K562 (cell line): ENCODE results near the gene ITPA. TPM values are rescaled to one million over a fixed set of nuclear protein-coding genes. Genes with fewer than 3 reads are reported as not detected.

Source experiments
- ATAC-seq: fragments of 200-7000 bp; cut with Tn5 transposase; 3 replicates; pipeline ENCODE4 v1.9.1; 2020; ENCODE audit warnings: moderate library complexity
- BruUV-seq: library from RNA; stranded (reverse); fragments of 400-500 nt; replicated peaks from 2 replicates; lab custom pipeline; 2021; lab: Mats Ljungman, UMichigan
- CTCF ChIA-PET: fragments of 300-600 bp; formaldehyde crosslinking; extraction: SDS; loops from one replicate; lab custom pipeline; 2021; ENCODE audit warnings: low intra/inter-chr PET ratio; lab: Yijun Ruan, JAX
- POLR2A ChIA-PET: fragments of 300-600, 350-650 bp; sonication (Branson Sonifier 250); formaldehyde crosslinking; extraction: SDS; loops from one replicate; lab custom pipeline; 2021; ENCODE audit warnings: antibody characterized with exemption, inconsistent platforms; lab: Yijun Ruan, JAX
- DNase-seq, 4 experiments: peaks; one replicate each; pipeline versions ENCODE4 v3.0.0 to v3.0.0-alpha.2; 2011 to 2018; ENCODE audit warnings: low spot score in 3 of 4, mixed read lengths in 3 of 4; ENCODE audit errors: extremely low read depth in 1 of 4
- FAIRE-seq: peaks from 2 replicates; lab custom pipeline; 2011; peaks lifted over from hg19 to GRCh38; lab: Jason Lieb, UNC
- H2AFZ ChIP-seq: 2 replicates; pipeline ENCODE4 v1.6.0; 2011; ENCODE audit warnings: low read depth, low read length, control low read depth, inconsistent platforms
- H3K27ac ChIP-seq: fragments of 200-600 bp; 3 replicates; pipeline ENCODE4 v1.8.0; 2011; ENCODE audit warnings: low read depth, mild to moderate bottlenecking, control low read depth, inconsistent platforms, low read length, moderate library complexity, mixed read lengths; ENCODE audit errors: extremely low read depth
- H3K27me3 ChIP-seq, 2 experiments: fragments of 300-600 bp in 1 of 2; 2 replicates in 1 of 2; 3 replicates in 1 of 2; pipeline versions ENCODE4 v1.6.0 to v1.8.0; 2011; ENCODE audit warnings: inconsistent platforms in 2 of 2, low read length in 2 of 2, mild to moderate bottlenecking in 1 of 2, mixed read lengths in 1 of 2, moderate library complexity in 1 of 2; ENCODE audit not compliant: control insufficient read depth in 2 of 2, insufficient read depth in 2 of 2
- H3K36me3 ChIP-seq: fragments of 300-600 bp; 3 replicates; pipeline ENCODE4 v1.8.0; 2011; ENCODE audit warnings: mild to moderate bottlenecking, low read length, inconsistent platforms; ENCODE audit not compliant: control insufficient read depth, insufficient read depth
- H3K4me1 ChIP-seq, 2 experiments: fragments of 200-600 bp in 1 of 2; replicated peaks in 1 of 2; 2 replicates in 1 of 2; 3 replicates in 1 of 2; pipeline versions ENCODE4 v1.5.1 to v1.8.0; 2011; ENCODE audit warnings: inconsistent platforms in 2 of 2, low read length in 2 of 2, mild to moderate bottlenecking in 1 of 2, mixed read lengths in 1 of 2, moderate library complexity in 1 of 2; ENCODE audit not compliant: control insufficient read depth in 2 of 2, insufficient read depth in 2 of 2
- H3K4me2 ChIP-seq: 2 replicates; pipeline ENCODE4 v1.6.1; 2011; ENCODE audit warnings: low read length, control low read depth, inconsistent platforms, mixed read lengths; ENCODE audit not compliant: insufficient read depth
- H3K4me3 ChIP-seq: fragments of 200-600 bp; sonication (generic), shearing (Covaris generic); 2 replicates; pipeline ENCODE4 v1.5.1; 2016; ENCODE audit warnings: control low read depth, inconsistent platforms
- H3K79me2 ChIP-seq: fragments of 200-600 bp; 3 replicates; pipeline ENCODE4 v1.8.0; 2011; ENCODE audit warnings: low read length, inconsistent platforms; ENCODE audit not compliant: control insufficient read depth, insufficient read depth
- H3K9ac ChIP-seq, 2 experiments: 2 replicates each; pipeline versions ENCODE4 v1.6.0 to v1.6.1; 2011; ENCODE audit warnings: low read depth in 2 of 2, low read length in 2 of 2, control low read depth in 1 of 2, inconsistent platforms in 1 of 2, mild to moderate bottlenecking in 1 of 2, mixed read lengths in 1 of 2; ENCODE audit not compliant: insufficient read depth in 1 of 2
- H3K9me1 ChIP-seq: one replicate; pipeline ENCODE4 v1.6.0; 2011; ENCODE audit warnings: inconsistent platforms, mild to moderate bottlenecking, low read length, moderate library complexity; ENCODE audit not compliant: control insufficient read depth, insufficient read depth
- H3K9me3 ChIP-seq: replicated peaks from 2 replicates; pipeline ENCODE4 v1.5.1; 2011; ENCODE audit warnings: low read depth, low read length, inconsistent platforms; ENCODE audit not compliant: control insufficient read depth, insufficient read depth
- H4K20me1 ChIP-seq: replicated peaks from 2 replicates; pipeline ENCODE4 v1.6.1; 2011; ENCODE audit warnings: low read length, inconsistent platforms, mixed read lengths; ENCODE audit not compliant: control insufficient read depth, insufficient read depth
- FOXK2 ChIP-seq, 2 experiments: fragments of 450-650 bp; IDR thresholded peaks in 1 of 2; conservative IDR thresholded peaks in 1 of 2; 2 replicates each; pipeline ENCODE4 v1.6.1; 2016; ENCODE audit warnings: low read depth in 2 of 2, mild to moderate bottlenecking in 1 of 2
- MAZ ChIP-seq, 2 experiments: fragments of 450-650 bp in 1 of 2; sonication (generic) in 1 of 2; formaldehyde crosslinking; IDR thresholded peaks in 1 of 2; conservative IDR thresholded peaks in 1 of 2; 2 replicates each; pipeline versions ENCODE4 v1.4.0 to v1.5.0; 2020; ENCODE audit warnings: mild to moderate bottlenecking in 1 of 2, missing genetic modification reagents in 1 of 2
- MBD2 ChIP-seq: sonication (generic); IDR thresholded peaks from 2 replicates; pipeline ENCODE4 v1.6.1; 2016; ENCODE audit warnings: low read depth, borderline replicate concordance
- TEAD2 ChIP-seq: fragments of 450-650 bp; IDR thresholded peaks from 2 replicates; pipeline ENCODE4 v1.6.1; 2016; ENCODE audit warnings: missing genetic modification characterization, control low read depth, missing compliant biosample characterization
- ZNF146 ChIP-seq: IDR thresholded peaks from one replicate; pipeline ENCODE4 v1.6.1; 2018; ENCODE audit warnings: missing compliant biosample characterization; ENCODE audit not compliant: unreplicated experiment
- ZNF75A ChIP-seq: fragments of 450-650 bp; formaldehyde crosslinking; IDR thresholded peaks from 2 replicates; pipeline ENCODE4 v1.4.0; 2020; ENCODE audit warnings: mild to moderate bottlenecking
- WGBS: fragments of 100-300 bp; shearing (Covaris generic); methylation state at CpG from one replicate; pipeline ENCODE4 v1.1.6; 2016; ENCODE audit warnings: low coverage, mixed read lengths; ENCODE audit not compliant: insufficient coverage; ENCODE audit errors: missing lambda C conversion rate; 5-methylcytosine and 5-hydroxymethylcytosine counted together
- in situ Hi-C: fragments of 300-500 bp; cut with MboI; formaldehyde crosslinking; loops from 4 replicates; pipeline ENCODE4 v1.15.0; 2018; ENCODE audit warnings: inconsistent platforms, mixed read lengths
- intact Hi-C: fragments of 100-400 bp; cut with micrococcal nuclease; formaldehyde crosslinking; loops from 2 replicates; pipeline ENCODE4 v1.14.2; 2022
- polyA plus RNA-seq, 8 experiments: library from polyadenylated mRNA; depleted of rRNA in 4 of 8; stranded (reverse) in 5 of 8; unstranded in 3 of 8; fragments of >200 nt; fragmentation: Nextera tagmentation in 2 of 8; fragmentation: Illumina TruSeq in 1 of 8; extraction: Ambion mirVana in 2 of 8; extraction: Trizol in 1 of 8; gene quantifications; 2 replicates each; pipeline versions ENCODE4 v1.2.1 to v1.2.3, GENCODE V29; 2011 to 2014; ENCODE audit warnings: inconsistent platforms in 1 of 8, missing spikeins in 1 of 8
- total RNA-seq, 7 experiments: library from RNA; depleted of rRNA in 6 of 7; stranded (reverse); fragments of >200 nt in 6 of 7; fragmentation: Illumina TruSeq in 2 of 7; extraction: Trizol in 2 of 7; gene quantifications; 2 replicates each; pipeline versions ENCODE4 v1.2.1 to v1.2.3, GENCODE V29; 2011 to 2021; ENCODE audit warnings: low replicate concordance in 1 of 7
- TF ChIP-seq, protein P1 (sequence below): fragments of 250-450 bp; sonication (Bioruptor Pico); IDR thresholded peaks from 2 replicates; pipeline ENCODE4 v1.8.0; 2021; ENCODE audit warnings: moderate library complexity, mild to moderate bottlenecking, inconsistent platforms
- TF ChIP-seq, protein P2 (sequence below): fragments of 250-450 bp; sonication (Bioruptor Pico); IDR thresholded peaks from 2 replicates; pipeline ENCODE4 v1.8.0; 2022; ENCODE audit warnings: moderate library complexity, mild to moderate bottlenecking, inconsistent platforms
- TF ChIP-seq, protein P3 (sequence below), 2 experiments: IDR thresholded peaks in 1 of 2; conservative IDR thresholded peaks in 1 of 2; 2 replicates each; pipeline ENCODE4 v1.6.1; 2016; ENCODE audit warnings: low read depth in 2 of 2, mild to moderate bottlenecking in 1 of 2, missing compliant biosample characterization in 1 of 2, missing genetic modification characterization in 1 of 2, moderate library complexity in 1 of 2
- TF ChIP-seq, protein P4 (sequence below): sonication (generic); formaldehyde crosslinking; IDR thresholded peaks from 2 replicates; pipeline ENCODE4 v1.8.1; 2023; ENCODE audit warnings: missing genetic modification reagents, mild to moderate bottlenecking, borderline replicate concordance
- TF ChIP-seq, protein P5 (sequence below): sonication (generic); formaldehyde crosslinking; IDR thresholded peaks from 2 replicates; pipeline ENCODE4 v1.8.0; 2022; ENCODE audit warnings: mild to moderate bottlenecking, missing genetic modification reagents

ITPA gene
- total and polyA plus RNA-seq, 9 of the 15 experiments (the other 6 are each of a cell fraction or from before 2014, with no cell fraction given), result 5.0 to 79.7 (median 36.7) TPM

DNA sequence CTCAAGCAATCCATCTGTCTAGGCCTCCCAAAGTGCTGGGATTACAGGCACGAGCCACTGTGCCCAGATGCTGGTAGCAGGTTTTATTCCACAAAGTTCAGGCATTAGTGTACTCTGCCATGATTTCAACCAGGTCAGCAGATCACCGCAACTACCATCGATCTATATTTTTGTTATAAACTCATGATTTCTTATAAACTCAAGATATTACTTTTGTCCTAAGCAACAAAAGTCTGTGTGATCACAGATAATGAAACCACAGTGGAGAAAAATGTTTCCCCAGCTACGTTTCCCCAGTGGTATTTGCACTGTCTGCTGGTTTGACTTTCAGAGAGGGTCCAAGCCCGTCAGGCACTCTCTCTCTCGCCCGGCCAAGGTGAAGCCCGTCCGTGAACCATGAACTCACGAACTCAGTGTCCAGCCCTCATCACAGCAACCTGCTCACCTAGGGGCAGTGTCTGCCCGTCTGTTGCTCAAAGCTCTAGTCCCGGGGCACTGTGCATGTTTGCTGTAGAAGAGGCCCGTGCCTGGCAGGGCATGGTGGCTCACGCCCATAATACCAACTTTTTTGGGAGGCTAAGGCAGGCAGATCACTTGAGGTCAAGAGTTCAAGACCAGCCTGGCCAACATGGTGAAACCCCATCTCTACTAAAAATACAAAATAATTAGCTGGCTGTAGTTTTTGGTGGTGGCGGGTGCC lies 22.7 kb downstream of the ITPA start:
- FAIRE-seq (no peak), ATAC-seq (no peak), DNase-seq (no peak)
- Histone ChIP-seq H3K4me1 (peaks cover 0 to 24% of the 10 kb centered on the region in 2 experiments; a peak in 2 of 5 replicates), H3K36me3 (no peaks in the 10 kb centered on the region), H4K20me1 (no peaks in the 10 kb centered on the region), H3K9me3 (no peaks in the 10 kb centered on the region), H3K27me3 (peaks cover 0 to 12% of the 10 kb centered on the region in 2 experiments; a peak in 2 of 5 replicates), H2AFZ (no peak overlapping the region), H3K4me2 (no peak overlapping the region), H3K4me3 (no peak overlapping the region), H3K79me2 (no peaks in the 10 kb centered on the region), H3K9me1 (no peaks in the 10 kb centered on the region), H3K27ac (no peak overlapping the region), H3K9ac (no peak overlapping the region)
- in situ Hi-C loops, result no loop called here
- WGBS, result 58% methylated on average over 15 of the region's 15 CpGs
- POLR2A ChIA-PET, result interaction anchor here (1.9 kb wide), 1 partner anchor 9 kb away, joined by 5 read pairs; no protein-coding TSS in a partner anchor
- CTCF ChIA-PET, result no interaction called here
- intact Hi-C loops, result no loop called here
- no TSS peak for BruUV-seq
- no peak for TF ChIP-seq FOXK2 (conservative IDR thresholded peaks at IDR 0.05 in 1 of 2, IDR thresholded peaks at IDR 0.05 in 1 of 2; ENCODE audit: low read depth in 2 of 2)
- TF ChIP-seq, protein P1, sequence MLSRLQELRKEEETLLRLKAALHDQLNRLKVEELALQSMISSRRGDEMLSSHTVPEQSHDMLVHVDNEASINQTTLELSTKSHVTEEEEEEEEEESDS, result no peak
- TF ChIP-seq MAZ (CRISPR knock-in tag; conservative IDR thresholded peaks at IDR 0.05 in 1 of 2, IDR thresholded peaks at IDR 0.05 in 1 of 2), result no peak
- TF ChIP-seq, protein P2, sequence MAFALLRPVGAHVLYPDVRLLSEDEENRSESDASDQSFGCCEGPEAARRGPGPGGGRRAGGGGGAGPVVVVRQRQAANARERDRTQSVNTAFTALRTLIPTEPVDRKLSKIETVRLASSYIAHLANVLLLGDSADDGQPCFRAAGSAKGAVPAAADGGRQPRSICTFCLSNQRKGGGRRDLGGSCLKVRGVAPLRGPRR (CRISPR knock-in tag), result no peak
- TF ChIP-seq, protein P3, sequence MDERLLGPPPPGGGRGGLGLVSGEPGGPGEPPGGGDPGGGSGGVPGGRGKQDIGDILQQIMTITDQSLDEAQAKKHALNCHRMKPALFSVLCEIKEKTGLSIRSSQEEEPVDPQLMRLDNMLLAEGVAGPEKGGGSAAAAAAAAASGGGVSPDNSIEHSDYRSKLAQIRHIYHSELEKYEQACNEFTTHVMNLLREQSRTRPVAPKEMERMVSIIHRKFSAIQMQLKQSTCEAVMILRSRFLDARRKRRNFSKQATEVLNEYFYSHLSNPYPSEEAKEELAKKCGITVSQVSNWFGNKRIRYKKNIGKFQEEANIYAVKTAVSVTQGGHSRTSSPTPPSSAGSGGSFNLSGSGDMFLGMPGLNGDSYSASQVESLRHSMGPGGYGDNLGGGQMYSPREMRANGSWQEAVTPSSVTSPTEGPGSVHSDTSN (CRISPR knock-in tag; IDR thresholded peaks at IDR 0.05; ENCODE audit: low read depth), result no peak
- TF ChIP-seq, protein P3 (tag; conservative IDR thresholded peaks at IDR 0.05; ENCODE audit: low read depth), result no peak
- no peak for TF ChIP-seq ZNF75A (CRISPR knock-in tag)
- no peak for TF ChIP-seq TEAD2 (tag)
- TF ChIP-seq MBD2, result no peak
- no peak for TF ChIP-seq ZNF146 (CRISPR knock-in tag)
- TF ChIP-seq, protein P4, sequence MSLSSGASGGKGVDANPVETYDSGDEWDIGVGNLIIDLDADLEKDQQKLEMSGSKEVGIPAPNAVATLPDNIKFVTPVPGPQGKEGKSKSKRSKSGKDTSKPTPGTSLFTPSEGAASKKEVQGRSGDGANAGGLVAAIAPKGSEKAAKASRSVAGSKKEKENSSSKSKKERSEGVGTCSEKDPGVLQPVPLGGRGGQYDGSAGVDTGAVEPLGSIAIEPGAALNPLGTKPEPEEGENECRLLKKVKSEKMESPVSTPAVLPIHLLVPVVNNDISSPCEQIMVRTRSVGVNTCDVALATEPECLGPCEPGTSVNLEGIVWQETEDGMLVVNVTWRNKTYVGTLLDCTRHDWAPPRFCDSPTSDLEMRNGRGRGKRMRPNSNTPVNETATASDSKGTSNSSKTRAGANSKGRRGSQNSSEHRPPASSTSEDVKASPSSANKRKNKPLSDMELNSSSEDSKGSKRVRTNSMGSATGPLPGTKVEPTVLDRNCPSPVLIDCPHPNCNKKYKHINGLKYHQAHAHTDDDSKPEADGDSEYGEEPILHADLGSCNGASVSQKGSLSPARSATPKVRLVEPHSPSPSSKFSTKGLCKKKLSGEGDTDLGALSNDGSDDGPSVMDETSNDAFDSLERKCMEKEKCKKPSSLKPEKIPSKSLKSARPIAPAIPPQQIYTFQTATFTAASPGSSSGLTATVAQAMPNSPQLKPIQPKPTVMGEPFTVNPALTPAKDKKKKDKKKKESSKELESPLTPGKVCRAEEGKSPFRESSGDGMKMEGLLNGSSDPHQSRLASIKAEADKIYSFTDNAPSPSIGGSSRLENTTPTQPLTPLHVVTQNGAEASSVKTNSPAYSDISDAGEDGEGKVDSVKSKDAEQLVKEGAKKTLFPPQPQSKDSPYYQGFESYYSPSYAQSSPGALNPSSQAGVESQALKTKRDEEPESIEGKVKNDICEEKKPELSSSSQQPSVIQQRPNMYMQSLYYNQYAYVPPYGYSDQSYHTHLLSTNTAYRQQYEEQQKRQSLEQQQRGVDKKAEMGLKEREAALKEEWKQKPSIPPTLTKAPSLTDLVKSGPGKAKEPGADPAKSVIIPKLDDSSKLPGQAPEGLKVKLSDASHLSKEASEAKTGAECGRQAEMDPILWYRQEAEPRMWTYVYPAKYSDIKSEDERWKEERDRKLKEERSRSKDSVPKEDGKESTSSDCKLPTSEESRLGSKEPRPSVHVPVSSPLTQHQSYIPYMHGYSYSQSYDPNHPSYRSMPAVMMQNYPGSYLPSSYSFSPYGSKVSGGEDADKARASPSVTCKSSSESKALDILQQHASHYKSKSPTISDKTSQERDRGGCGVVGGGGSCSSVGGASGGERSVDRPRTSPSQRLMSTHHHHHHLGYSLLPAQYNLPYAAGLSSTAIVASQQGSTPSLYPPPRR (CRISPR knock-in tag), result no peak
- TF ChIP-seq, protein P5, sequence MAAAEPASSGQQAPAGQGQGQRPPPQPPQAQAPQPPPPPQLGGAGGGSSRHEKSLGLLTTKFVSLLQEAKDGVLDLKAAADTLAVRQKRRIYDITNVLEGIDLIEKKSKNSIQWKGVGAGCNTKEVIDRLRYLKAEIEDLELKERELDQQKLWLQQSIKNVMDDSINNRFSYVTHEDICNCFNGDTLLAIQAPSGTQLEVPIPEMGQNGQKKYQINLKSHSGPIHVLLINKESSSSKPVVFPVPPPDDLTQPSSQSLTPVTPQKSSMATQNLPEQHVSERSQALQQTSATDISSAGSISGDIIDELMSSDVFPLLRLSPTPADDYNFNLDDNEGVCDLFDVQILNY, result no peak
